NCI-H2171 (cell line): ENCODE measurements around the gene SLC17A6.

Source experiments
- DNase-seq: peaks from one replicate; lab custom pipeline; 2025; lab: John Stamatoyannopoulos, UW

SLC17A6 gene

GRCh38 chr11:22389526-22390282, 51.5 kb downstream of the SLC17A6 start:
- DNase-seq, result no peak

DNA sequence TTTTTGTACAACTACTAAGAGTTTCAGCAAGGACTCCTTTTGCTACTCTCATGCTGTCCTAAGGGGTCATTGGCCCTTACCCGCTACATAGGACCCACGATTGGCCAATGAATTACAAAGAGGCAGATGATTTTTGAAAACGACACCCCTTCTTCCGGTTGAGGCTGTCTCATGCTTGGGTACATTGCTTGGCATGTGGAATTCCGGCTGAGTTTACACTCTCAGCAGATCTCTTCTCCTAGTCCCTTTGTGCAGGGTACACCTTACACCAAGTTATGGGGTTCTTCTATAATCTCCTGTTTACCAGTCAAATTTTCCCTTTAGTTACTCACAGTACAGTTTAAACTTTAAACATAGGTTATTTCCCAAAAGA, 52.1 kb downstream of the SLC17A6 start:
- DNase-seq, result no peak

DNA sequence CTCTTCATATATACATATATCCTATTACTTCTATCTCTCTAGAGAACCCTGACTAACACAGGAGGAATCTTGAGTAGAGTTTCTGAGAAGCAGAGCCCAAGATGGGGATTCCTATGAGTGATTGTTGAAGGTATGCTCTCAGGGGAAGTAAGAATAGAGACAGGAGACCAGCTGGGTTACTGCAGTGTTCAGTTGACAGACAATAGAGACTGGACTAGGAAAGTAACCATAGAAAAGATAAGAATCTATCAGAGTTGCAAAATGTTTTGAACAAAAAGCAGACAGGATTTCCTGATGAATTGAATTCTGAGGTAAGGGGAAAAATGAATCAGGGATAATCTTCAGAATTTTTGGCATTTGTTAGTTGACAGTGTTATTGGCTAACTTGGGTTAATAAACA, 54.4 kb downstream of the SLC17A6 start:
- DNase-seq, result no peak

- DNase-seq, result no peak
These were observed 67.2 kb downstream of the SLC17A6 start for GRCh38 chr11:22405377-22405776.

DNA sequence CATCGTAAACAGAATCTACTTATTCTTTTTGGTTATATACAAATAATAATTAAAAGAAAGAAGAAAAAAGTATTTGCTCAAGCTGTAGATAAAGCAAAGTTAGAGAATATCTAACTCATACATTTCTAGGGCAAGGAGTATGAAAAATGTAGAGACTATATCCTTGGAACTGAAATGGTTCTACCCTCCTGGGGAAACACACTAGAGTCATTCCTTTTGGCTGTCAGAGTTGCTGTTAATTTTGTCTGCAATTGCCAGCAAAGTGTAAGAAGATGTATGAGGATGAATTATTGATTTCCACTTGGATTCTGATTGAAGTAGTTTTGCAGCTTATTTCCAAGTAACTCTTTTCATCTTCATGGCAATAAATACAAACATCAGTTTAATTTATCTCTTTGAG, 69.1 kb downstream of the SLC17A6 start:
- DNase-seq, result no peak

DNA sequence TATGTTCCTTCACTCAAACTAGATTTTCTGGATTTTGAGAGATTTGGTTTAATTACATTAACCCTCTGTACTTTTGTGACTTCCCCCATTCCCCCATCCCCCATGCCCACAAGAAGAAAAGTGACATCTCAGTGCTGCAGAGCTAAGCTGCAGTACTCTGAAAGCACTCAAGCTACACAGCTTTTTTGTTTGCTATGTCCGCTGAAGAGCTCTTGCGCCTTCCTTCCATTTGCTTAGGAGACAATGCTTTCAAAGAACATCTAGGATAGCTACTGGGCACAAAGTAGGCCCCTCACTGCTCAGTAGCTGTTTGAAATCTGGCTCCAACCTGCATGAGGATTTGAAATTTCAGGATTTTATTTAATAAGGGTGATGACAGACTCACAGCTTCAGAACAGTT, 69.7 kb downstream of the SLC17A6 start:
- DNase-seq, result no peak

DNA sequence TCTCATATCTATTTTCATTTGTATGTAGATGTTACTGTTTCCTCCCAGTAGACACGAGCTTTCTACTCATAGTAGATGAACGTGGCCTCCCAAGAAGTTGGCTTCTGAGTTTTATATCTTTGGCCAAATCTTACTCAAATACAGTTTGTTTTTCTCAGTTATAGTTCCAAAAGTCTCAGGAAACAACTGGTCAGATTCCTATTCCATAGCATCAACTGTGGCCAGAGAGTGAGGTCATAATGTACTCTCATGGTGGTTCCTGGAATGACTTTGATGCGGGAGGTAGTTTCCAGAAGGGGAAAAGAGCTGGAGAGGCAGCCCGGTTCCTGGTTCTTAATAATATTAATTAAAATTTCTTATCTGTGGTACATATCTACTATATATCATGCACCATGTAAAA, 77.3 kb downstream of the SLC17A6 start:
- DNase-seq, result no peak

- no peak for DNase-seq
These were observed 78.3 kb downstream of the SLC17A6 start for GRCh38 chr11:22416462-22416861.

DNA sequence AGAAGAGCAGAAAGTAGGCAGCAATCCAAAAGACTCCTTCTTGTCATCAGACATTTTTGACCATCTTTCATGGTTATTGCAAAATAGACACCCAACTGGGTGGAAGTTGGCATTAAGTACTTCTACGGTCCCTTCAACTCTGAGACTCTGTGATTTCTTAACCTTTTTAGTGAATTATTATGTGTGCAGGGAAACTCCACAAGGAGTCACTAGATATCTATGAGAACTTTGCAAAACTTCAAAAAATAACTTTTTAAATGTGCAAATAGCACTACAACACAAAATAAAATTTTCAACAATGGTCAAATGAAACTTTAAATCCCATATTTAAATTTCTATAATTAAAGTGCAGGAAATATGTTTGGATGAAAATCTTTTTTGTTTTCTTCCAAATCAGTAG, 88.7 kb downstream of the SLC17A6 start:
- no peak for DNase-seq
